GM10266 (cell line): ENCODE measurements around the gene SETD1A.

Source experiments
- DNase-seq: peaks from one replicate; pipeline ENCODE4 v3.0.0; 2012; ENCODE audit errors: extremely low spot score
- TF ChIP-seq, protein P1 (sequence below): IDR thresholded peaks from 2 replicates; pipeline ENCODE4 v1.5.1; 2012; ENCODE audit warnings: mild to moderate bottlenecking, low read depth; ENCODE audit not compliant: control insufficient read depth, insufficient read depth; ENCODE audit errors: missing control alignments

Gene SETD1A

DNA sequence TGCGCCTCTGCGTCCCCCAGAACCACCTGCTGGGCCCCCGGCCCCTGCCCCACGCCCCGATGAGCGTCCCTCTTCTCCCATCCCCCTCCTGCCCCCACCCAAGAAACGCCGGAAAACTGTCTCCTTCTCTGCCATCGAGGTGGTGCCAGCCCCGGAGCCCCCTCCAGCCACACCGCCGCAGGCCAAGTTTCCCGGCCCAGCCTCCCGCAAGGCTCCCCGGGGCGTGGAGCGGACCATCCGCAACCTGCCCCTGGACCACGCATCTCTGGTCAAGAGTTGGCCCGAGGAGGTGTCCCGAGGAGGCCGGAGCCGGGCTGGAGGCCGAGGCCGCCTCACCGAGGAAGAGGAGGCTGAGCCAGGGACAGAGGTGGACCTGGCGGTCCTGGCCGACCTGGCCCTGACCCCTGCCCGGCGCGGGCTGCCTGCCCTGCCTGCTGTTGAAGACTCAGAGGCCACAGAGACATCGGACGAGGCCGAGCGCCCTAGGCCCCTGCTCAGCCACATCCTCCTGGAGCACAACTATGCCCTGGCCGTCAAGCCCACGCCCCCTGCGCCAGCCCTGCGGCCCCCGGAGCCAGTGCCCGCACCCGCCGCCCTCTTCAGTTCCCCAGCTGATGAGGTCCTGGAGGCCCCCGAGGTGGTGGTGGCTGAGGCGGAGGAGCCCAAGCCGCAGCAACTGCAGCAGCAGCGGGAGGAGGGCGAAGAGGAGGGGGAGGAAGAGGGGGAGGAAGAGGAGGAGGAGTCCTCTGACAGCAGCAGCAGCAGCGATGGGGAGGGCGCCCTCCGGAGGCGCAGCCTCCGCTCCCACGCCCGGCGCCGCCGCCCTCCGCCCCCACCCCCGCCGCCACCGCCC lies 21.8 kb downstream of the SETD1A start:
- TF ChIP-seq, protein P1, sequence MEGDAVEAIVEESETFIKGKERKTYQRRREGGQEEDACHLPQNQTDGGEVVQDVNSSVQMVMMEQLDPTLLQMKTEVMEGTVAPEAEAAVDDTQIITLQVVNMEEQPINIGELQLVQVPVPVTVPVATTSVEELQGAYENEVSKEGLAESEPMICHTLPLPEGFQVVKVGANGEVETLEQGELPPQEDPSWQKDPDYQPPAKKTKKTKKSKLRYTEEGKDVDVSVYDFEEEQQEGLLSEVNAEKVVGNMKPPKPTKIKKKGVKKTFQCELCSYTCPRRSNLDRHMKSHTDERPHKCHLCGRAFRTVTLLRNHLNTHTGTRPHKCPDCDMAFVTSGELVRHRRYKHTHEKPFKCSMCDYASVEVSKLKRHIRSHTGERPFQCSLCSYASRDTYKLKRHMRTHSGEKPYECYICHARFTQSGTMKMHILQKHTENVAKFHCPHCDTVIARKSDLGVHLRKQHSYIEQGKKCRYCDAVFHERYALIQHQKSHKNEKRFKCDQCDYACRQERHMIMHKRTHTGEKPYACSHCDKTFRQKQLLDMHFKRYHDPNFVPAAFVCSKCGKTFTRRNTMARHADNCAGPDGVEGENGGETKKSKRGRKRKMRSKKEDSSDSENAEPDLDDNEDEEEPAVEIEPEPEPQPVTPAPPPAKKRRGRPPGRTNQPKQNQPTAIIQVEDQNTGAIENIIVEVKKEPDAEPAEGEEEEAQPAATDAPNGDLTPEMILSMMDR, result no peak

DNA sequence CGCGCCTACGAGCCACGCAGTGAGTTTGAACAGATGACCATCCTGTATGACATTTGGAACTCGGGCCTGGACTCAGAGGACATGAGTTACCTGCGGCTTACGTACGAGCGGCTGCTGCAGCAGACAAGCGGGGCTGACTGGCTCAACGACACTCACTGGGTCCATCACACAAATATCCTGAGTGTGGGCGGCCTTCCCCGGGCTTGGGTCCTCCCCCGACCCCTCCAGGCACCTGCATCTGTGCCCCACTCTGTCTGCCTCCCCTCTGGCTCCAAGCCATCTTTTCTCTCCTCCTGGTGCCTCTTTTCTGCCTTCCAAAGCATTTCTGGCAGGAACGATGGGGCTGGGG lies 22.4 kb downstream of the SETD1A start:
- no peak for DNase-seq
- TF ChIP-seq, protein P1, result no peak

More for the DNA sequence above, 21.8 kb downstream of the SETD1A start:
- DNase-seq, result no peak

DNA sequence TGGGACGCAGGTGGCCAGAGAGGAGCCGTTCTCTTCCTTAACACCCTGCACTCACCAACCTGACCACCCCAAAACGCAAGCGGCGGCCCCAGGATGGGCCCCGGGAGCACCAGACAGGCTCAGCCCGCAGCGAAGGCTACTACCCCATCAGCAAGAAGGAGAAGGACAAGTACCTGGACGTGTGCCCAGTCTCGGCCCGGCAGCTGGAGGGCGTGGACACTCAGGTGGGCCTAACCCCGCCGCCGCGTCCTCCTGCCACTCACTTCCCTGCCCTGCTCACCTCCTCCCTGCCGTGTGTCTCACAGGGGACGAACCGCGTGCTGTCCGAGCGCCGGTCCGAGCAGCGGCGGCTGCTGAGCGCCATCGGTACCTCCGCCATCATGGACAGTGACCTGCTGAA lies 22.9 kb downstream of the SETD1A start:
- TF ChIP-seq, protein P1, result no peak
- DNase-seq, result no peak

DNA sequence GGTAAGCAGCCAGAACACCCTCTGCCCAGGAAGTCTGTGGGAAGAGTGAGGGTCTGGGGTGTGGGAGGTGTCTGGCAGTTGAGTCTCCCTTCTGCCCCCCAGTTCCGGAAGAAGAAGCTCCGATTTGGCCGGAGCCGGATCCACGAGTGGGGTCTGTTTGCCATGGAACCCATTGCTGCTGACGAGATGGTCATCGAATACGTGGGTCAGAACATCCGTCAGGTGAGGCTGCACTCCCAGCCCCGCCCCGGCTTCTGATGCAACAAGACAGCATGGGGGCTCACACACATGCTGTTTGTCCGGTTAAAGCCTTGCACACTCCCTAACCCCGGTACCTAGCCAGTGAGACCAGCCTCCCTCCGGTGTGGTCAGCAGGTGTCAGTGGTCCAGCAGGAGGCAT lies 23.4 kb downstream of the SETD1A start:
- TF ChIP-seq, protein P1, result no peak
- DNase-seq, result no peak

GRCh38 chr16:30982548-30983288 lies 25.2 kb downstream of the SETD1A start:
- DNase-seq, result no peak
- TF ChIP-seq, protein P1, result no peak

DNA sequence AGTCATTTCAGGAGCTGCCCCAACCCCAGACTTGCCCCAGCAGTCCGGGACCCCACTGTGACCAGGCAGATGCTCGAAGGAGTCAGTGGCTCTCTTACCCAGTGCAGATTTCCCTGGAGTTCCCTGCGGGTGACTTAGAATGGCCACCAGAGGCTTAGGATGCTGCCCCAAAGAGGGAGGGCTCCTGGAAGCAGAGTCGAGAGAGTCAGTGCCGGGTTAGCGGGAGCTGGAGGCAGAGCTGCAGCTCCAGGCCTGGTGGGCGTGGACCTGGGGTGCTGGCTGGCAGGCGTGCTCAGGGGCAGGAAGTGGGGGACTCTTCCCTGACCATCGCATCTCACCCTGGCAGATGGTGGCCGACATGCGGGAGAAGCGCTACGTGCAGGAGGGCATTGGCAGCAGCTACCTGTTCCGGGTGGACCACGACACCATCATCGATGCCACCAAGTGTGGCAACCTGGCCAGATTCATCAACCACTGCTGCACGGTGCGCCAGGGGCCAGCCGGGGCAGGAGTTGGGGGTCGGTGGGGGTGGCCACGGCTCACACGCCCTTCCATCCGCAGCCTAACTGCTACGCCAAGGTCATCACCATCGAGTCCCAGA lies 25.8 kb downstream of the SETD1A start:
- DNase-seq, result no peak
- TF ChIP-seq, protein P1, result no peak
